Hepatocyte (in vitro differentiated cells): ENCODE results near the gene NAB2. TPM values are rescaled to one million over a fixed set of nuclear protein-coding genes. Genes with fewer than 3 reads are reported as not detected.

Experiments
- DNase-seq: peaks from one replicate; pipeline ENCODE4 v3.0.0-alpha.2; 2016; ENCODE audit warnings: low spot score
- H2AFZ ChIP-seq: fragments of 200-600 bp; sonication (generic); 2 replicates; pipeline ENCODE4 v1.6.0; 2016; ENCODE audit warnings: antibody characterized with exemption, mild to moderate bottlenecking
- H3K27ac ChIP-seq: fragments of 200-600 bp; sonication (generic); 2 replicates; pipeline ENCODE4 v1.5.1; 2016; ENCODE audit warnings: mild to moderate bottlenecking
- H3K27me3 ChIP-seq: fragments of 200-600 bp; sonication (generic); 2 replicates; pipeline ENCODE4 v1.6.1; 2016
- H3K36me3 ChIP-seq: fragments of 200-600 bp; sonication (generic); replicated peaks from 2 replicates; pipeline ENCODE4 v1.5.1; 2016; ENCODE audit warnings: low read depth; ENCODE audit not compliant: insufficient read depth
- H3K4me1 ChIP-seq: fragments of 200-600 bp; sonication (generic); 2 replicates; pipeline ENCODE4 v1.5.1; 2016; ENCODE audit warnings: mild to moderate bottlenecking, moderate library complexity; ENCODE audit not compliant: insufficient read depth
- H3K4me2 ChIP-seq: fragments of 200-600 bp; sonication (generic); 2 replicates; pipeline ENCODE4 v1.6.0; 2016
- H3K4me3 ChIP-seq: fragments of 200-600 bp; sonication (generic); 2 replicates; pipeline ENCODE4 v1.5.1; 2016; ENCODE audit warnings: mild to moderate bottlenecking
- H3K79me2 ChIP-seq: fragments of 200-600 bp; sonication (generic); 2 replicates; pipeline ENCODE4 v1.6.0; 2017; ENCODE audit warnings: mild to moderate bottlenecking
- H3K9me2 ChIP-seq: fragments of 200-600 bp; sonication (generic); replicated peaks from 2 replicates; pipeline ENCODE4 v1.6.0; 2017; ENCODE audit warnings: mild to moderate bottlenecking; ENCODE audit not compliant: insufficient read depth
- H3K9me3 ChIP-seq: fragments of 200-600 bp; sonication (generic); 2 replicates; pipeline ENCODE4 v1.5.1; 2016; ENCODE audit warnings: low read depth, mild to moderate bottlenecking
- H4K20me1 ChIP-seq: fragments of 200-600 bp; sonication (generic); 2 replicates; pipeline ENCODE4 v1.6.0; 2016; ENCODE audit warnings: mild to moderate bottlenecking; ENCODE audit not compliant: insufficient read depth, poor library complexity, severe bottlenecking
- EZH2 ChIP-seq: fragments of 200-600 bp; sonication (generic); IDR thresholded peaks from 2 replicates; pipeline ENCODE4 v1.6.1; 2016; ENCODE audit warnings: antibody characterized with exemption, mild to moderate bottlenecking, borderline replicate concordance
- EZH2phosphoT487 ChIP-seq: fragments of 200-600 bp; sonication (generic); IDR thresholded peaks from one replicate; pipeline ENCODE4 v1.6.1; 2018; ENCODE audit warnings: antibody characterized with exemption, mild to moderate bottlenecking, low read depth, moderate library complexity; ENCODE audit not compliant: unreplicated experiment, severe bottlenecking
- WGBS: methylation state at CpG from one replicate; pipeline ENCODE4 v1.1.6; 2016; ENCODE audit warnings: low lambda C conversion rate; ENCODE audit errors: missing lambda C conversion rate; 5-methylcytosine and 5-hydroxymethylcytosine counted together
- polyA plus RNA-seq: library from polyadenylated mRNA; unstranded; fragments of >200 nt; fragmentation: Nextera tagmentation; extraction: Ambion mirVana; gene quantifications from 2 replicates; pipeline ENCODE4 v1.2.1, GENCODE V29; 2016
- total RNA-seq: library from RNA; depleted of rRNA; stranded (reverse); fragments of >200 nt; gene quantifications from 2 replicates; pipeline ENCODE4 v1.2.3, GENCODE V29; 2014
- TF ChIP-seq, protein P1 (sequence below): fragments of 200-600 bp; sonication (generic); IDR thresholded peaks from 2 replicates; pipeline ENCODE4 v1.5.1; 2016; ENCODE audit warnings: antibody characterized with exemption, mild to moderate bottlenecking; ENCODE audit not compliant: poor library complexity

Gene NAB2
- total and polyA plus RNA-seq, 2 experiments from 2014 or later = 12.3 to 21.9 TPM

DNA sequence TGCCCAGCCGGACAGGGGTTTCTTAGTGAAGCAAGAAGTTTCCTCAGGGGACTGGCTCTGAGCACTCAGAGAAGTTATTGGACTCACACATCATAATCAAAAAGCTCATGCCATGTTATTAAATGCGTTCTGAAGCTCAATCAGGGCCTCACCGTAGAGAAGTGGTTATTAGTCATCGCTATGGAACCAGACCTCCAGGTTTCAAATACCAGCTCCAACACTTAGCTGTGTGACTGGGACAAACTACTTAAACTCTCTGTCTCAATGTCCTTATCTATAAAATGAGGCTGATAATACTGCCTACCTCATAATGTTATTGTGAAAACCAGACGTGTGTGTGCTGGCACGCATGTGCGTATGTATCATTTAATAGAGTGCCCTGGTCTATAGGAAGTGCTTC, 14.9 kb downstream of the NAB2 start:
- Histone ChIP-seq H3K4me3 (no peak overlapping the region), H2AFZ (no peak overlapping the region), H3K9me2 (no peaks in the 10 kb centered on the region), H3K79me2 (peaks cover 13% of the 10 kb centered on the region), H3K4me1 (peaks cover 19% of the 10 kb centered on the region), H3K27ac (peak overlapping the region; percentile 57), H4K20me1 (peaks cover 10% of the 10 kb centered on the region), H3K27me3 (no peaks in the 10 kb centered on the region), H3K4me2 (no peak overlapping the region), H3K9me3 (no peaks in the 10 kb centered on the region), H3K36me3 (no peaks in the 10 kb centered on the region)
- WGBS = 89% methylated on average over 7 of the region's 7 CpGs
- DNase-seq = no peak
- TF ChIP-seq, protein P1, sequence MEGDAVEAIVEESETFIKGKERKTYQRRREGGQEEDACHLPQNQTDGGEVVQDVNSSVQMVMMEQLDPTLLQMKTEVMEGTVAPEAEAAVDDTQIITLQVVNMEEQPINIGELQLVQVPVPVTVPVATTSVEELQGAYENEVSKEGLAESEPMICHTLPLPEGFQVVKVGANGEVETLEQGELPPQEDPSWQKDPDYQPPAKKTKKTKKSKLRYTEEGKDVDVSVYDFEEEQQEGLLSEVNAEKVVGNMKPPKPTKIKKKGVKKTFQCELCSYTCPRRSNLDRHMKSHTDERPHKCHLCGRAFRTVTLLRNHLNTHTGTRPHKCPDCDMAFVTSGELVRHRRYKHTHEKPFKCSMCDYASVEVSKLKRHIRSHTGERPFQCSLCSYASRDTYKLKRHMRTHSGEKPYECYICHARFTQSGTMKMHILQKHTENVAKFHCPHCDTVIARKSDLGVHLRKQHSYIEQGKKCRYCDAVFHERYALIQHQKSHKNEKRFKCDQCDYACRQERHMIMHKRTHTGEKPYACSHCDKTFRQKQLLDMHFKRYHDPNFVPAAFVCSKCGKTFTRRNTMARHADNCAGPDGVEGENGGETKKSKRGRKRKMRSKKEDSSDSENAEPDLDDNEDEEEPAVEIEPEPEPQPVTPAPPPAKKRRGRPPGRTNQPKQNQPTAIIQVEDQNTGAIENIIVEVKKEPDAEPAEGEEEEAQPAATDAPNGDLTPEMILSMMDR = no peak
- TF ChIP-seq EZH2 (no peak), EZH2phosphoT487 (no peak)

DNA sequence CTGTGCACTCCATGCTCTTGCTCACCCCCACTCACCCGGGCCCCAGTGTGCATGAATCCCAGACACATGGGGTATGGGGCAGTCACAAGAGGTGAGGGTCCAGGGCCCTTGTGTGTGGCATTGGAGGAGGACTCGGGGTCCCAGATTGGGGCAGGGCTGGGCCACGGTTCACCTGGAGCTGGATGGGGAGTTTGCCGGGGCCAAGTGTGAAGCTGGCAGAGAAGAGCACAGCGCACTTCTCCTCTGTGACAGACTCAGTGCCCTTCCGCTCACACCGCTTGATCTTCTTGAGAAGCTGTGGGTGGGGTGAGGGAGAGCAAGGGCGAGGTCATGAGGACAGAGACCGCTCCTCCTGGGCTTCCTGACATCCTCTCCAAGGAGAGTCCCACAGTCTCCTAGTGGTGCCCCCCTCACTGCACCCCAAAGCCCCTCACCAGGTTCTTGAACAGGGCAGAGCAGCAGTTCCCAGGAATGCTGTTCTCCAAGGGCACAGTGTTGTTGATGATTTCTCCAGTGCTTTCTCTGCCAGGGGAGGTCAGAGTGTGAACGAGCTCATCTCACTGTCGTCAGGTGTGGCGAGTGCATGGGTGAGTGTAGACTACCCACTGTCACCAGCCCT, 15.5 kb downstream of the NAB2 start:
- Histone ChIP-seq H3K4me2 (no peak overlapping the region), H3K4me3 (no peak overlapping the region), H3K79me2 (peaks cover 19% of the 10 kb centered on the region), H3K9me2 (no peaks in the 10 kb centered on the region), H3K27ac (no peak overlapping the region), H3K4me1 (peaks cover 22% of the 10 kb centered on the region), H3K36me3 (no peaks in the 10 kb centered on the region), H3K27me3 (no peaks in the 10 kb centered on the region), H3K9me3 (no peaks in the 10 kb centered on the region), H4K20me1 (peaks cover 10% of the 10 kb centered on the region), H2AFZ (no peak overlapping the region)
- no peak for DNase-seq
- TF ChIP-seq, protein P1 = no peak
- TF ChIP-seq EZH2 (no peak), EZH2phosphoT487 (no peak)
- WGBS = 96% methylated on average over 12 of the region's 12 CpGs

DNA sequence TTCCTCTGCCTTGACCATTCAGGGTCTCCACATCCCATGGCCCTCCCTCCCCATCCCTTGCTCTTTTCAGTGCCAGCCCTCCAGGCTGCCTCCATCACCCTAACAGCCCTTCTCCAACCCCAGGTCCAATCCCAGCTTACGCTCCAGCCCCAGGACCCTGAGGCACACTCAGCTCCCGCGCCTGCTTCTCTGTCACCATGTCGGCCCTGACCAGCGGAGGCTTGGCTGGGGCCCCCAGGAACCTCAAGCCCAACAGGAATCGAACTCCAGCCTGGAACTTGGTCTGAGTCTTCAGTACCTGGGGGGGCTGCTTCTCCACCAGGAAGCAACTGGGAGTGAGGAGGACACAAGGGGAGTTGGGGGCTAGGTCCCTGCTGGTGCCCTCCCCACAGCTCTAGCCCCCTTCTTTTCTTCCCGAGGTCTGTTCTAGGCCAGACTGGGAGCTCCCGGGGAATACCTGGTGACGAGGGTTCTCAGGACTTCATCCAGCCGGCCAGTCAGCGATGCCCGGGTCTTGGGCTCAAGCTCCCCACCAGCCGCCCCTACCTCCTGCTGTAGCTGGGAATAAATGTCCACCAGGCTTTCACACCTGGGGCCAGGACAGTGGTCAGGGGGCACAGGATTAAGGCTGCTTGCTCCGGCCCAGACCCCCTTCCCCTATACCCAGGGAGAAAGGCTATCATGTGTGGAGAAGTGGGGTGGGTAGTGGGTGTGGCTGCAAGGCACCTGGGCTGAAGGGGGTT, 16.3 kb downstream of the NAB2 start:
- H3K9me2 ChIP-seq = no peaks in the 10 kb centered on the region
- H3K4me1 ChIP-seq = peaks cover 28% of the 10 kb centered on the region
- no peak for DNase-seq
- H3K4me2 ChIP-seq = no peak overlapping the region
- no peak for TF ChIP-seq EZH2
- no peak for TF ChIP-seq EZH2phosphoT487
- TF ChIP-seq, protein P1 = no peak
- H3K4me3 ChIP-seq = no peak overlapping the region
- no peak overlapping the region for H3K27ac ChIP-seq
- H3K79me2 ChIP-seq = peaks cover 26% of the 10 kb centered on the region
- WGBS = 96% methylated on average over 14 of the region's 14 CpGs
- no peak overlapping the region for H2AFZ ChIP-seq
- no peaks in the 10 kb centered on the region for H3K27me3 ChIP-seq
- no peaks in the 10 kb centered on the region for H3K9me3 ChIP-seq
- H3K36me3 ChIP-seq = no peaks in the 10 kb centered on the region
- H4K20me1 ChIP-seq = peaks cover 10% of the 10 kb centered on the region
